Measurements from ENCODE around the gene CSRP1. TPM values are rescaled to one million over a fixed set of nuclear protein-coding genes. Genes with fewer than 3 reads are reported as not detected.

CSRP1 gene
- total RNA-seq, 1 donor from 2014 or later, result 29.5 TPM

DNA sequence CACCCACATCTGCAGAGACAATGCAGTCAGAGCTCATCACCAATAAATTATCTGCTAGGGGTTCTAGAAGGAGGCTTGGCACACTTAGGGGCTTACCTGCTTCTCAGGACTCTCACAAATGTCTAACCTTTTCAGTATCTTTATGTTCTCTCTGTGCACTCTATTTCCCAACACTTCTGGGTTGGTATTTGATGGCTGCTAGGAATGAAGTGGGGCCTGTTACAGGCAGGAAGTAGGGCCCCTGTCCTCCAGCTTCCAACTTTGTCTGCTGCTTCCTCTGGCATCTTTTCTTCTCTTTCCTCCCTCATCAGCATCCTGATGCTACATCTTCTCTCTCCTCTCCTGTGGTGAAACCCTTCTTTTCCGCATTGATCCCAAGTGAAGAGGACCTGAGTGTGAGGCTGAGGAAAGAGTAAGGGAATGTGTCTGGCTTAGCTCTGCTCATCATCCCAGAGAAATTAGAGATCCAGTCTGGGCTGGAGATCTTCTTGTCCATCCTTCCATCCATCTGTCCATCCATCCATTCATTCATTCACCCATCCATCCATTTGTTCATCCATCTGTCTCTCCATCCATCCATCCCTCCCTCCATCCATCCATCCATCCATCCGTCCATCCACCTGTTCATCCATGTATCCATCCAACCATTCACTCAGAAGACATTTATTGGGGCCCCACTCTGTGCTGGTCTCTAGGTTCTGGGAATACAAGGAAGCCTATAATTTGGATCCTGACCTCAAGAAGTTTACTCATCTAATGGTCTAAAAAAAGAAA is 2.9 kb upstream of the CSRP1 start:
- intact Hi-C loops (cut with micrococcal nuclease), result loop anchor here (10.0 kb wide), 1 partner anchor 485 kb away; the partner anchor contains the start of gene KIF21B
- Mint-ChIP-seq H3K4me3 (no peak overlapping the region), H3K36me3 (ENCODE audit: low read depth) (peaks cover 2% of the 10 kb centered on the region), H3K4me1 (peaks cover 36% of the 10 kb centered on the region), H3K9me3 (no peaks in the 10 kb centered on the region), H3K27ac (no peak overlapping the region), H3K27me3 (no peaks in the 10 kb centered on the region)
- no peak for DNase-seq
- TF ChIP-seq, protein P1, sequence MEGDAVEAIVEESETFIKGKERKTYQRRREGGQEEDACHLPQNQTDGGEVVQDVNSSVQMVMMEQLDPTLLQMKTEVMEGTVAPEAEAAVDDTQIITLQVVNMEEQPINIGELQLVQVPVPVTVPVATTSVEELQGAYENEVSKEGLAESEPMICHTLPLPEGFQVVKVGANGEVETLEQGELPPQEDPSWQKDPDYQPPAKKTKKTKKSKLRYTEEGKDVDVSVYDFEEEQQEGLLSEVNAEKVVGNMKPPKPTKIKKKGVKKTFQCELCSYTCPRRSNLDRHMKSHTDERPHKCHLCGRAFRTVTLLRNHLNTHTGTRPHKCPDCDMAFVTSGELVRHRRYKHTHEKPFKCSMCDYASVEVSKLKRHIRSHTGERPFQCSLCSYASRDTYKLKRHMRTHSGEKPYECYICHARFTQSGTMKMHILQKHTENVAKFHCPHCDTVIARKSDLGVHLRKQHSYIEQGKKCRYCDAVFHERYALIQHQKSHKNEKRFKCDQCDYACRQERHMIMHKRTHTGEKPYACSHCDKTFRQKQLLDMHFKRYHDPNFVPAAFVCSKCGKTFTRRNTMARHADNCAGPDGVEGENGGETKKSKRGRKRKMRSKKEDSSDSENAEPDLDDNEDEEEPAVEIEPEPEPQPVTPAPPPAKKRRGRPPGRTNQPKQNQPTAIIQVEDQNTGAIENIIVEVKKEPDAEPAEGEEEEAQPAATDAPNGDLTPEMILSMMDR (IDR thresholded peaks at IDR 0.05), result no peak
- ChIA-PET POLR2A (no interaction called here), CTCF (interaction anchor here (1.7 to 3.3 kb wide), 2 partner anchors 9 to 28 kb away, joined by 5 to 30 read pairs; no protein-coding TSS in a partner anchor)
- no peak for ATAC-seq (ENCODE audit: low read depth)

DNA sequence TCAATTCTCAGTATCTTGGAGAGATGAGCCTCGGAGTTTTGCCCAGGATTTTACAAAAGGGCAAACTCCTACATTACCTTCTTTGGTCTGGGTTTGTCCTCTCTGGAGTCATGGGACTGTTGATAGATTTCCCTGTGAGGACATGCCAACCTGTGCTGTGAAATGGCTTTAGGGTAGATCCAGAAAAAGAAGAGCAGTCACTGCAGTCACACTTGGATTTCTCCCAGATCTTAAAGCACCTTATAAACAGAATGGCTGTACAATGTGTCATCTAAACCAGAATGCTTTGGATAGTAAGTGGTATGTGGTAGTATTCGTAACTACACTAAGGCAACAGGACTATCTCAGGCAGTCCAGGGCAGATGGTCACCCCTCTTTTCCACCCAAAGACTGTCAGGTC is 1.9 kb upstream of the CSRP1 start:
- CTCF ChIA-PET, result interaction anchor here (3.3 kb wide), 1 partner anchor 27 kb away, joined by 30 read pairs; no protein-coding TSS in a partner anchor
- POLR2A ChIA-PET, result no interaction called here
- H3K27me3 Mint-ChIP-seq, result no peaks in the 10 kb centered on the region
- H3K27ac Mint-ChIP-seq, result no peak overlapping the region
- DNase-seq (no peak), ATAC-seq (ENCODE audit: low read depth) (no peak)
- intact Hi-C loops (cut with micrococcal nuclease), result loop anchor here (10.0 kb wide), 1 partner anchor 484 kb away; the partner anchor contains the start of gene KIF21B
- peaks cover 36% of the 10 kb centered on the region for H3K4me1 Mint-ChIP-seq
- peaks cover 2% of the 10 kb centered on the region for H3K36me3 Mint-ChIP-seq (ENCODE audit: low read depth)
- H3K4me3 Mint-ChIP-seq, result no peak overlapping the region
- TF ChIP-seq, protein P1 (IDR thresholded peaks at IDR 0.05), result no peak
- H3K9me3 Mint-ChIP-seq, result no peaks in the 10 kb centered on the region

DNA sequence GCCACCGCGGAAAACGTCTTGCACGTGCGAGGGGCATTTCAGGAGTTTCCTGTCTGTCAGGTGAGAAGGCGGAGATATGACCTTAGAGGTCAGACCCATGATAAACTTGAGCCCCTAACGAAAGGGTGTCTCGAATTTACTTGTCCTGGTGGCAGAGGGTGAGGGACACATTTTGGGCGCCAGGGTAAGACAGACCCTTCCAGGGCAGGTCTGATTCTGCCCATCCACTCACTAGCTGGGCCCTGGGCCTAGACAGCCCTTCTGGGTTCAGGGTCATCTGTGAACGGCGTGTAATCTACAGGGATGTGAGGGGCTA is 395 bp upstream of the CSRP1 start:
- ChIA-PET POLR2A (interaction anchor here (0.6 to 1.8 kb wide), 2 partner anchors 26 to 717 kb away, joined by 7 to 8 read pairs; no protein-coding TSS in a partner anchor), CTCF (interaction anchor here (2.2 to 7.8 kb wide), 2 partner anchors 8 to 25 kb away, joined by 6 to 51 read pairs; no protein-coding TSS in a partner anchor)
- DNase-seq (no peak), ATAC-seq (ENCODE audit: low read depth) (no peak)
- H3K36me3 Mint-ChIP-seq (ENCODE audit: low read depth), result peaks cover 6% of the 10 kb centered on the region
- no peaks in the 10 kb centered on the region for H3K9me3 Mint-ChIP-seq
- TF ChIP-seq, protein P1 (IDR thresholded peaks at IDR 0.05), result no peak
- peak overlapping the region; percentile 88 for H3K4me3 Mint-ChIP-seq
- no peaks in the 10 kb centered on the region for H3K27me3 Mint-ChIP-seq
- H3K4me1 Mint-ChIP-seq, result peaks cover 34% of the 10 kb centered on the region
- H3K27ac Mint-ChIP-seq, result peak overlapping the region; percentile 76
- intact Hi-C loops (cut with micrococcal nuclease), result loop anchor here (1.0 to 10.0 kb wide), 2 partner anchors 27 to 483 kb away; partner anchors contain the start of gene KIF21B

DNA sequence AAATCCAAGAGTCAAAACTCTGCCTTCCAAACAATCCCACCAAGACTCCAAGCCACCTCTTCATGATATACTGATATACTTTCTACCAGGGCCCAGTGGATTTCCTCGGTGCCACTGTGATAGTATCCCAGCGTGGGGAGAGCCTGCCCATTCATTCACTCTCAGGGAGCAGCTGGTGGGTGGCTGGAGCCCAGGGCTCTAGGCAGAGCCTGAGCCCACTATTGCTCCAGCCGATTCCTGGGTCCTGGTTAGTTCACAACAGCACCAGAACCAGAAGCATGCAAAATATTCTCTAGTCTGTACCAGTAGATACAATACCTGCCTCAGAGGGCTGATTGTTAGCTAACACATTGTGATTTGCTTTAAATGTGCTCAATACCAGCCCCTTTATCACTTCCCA is 831 bp downstream of the CSRP1 start:
- H3K4me1 Mint-ChIP-seq, result peaks cover 27% of the 10 kb centered on the region
- ChIA-PET CTCF (interaction anchor here (2.2 to 7.8 kb wide), 2 partner anchors 10 to 24 kb away, joined by 6 to 51 read pairs; no protein-coding TSS in a partner anchor), POLR2A (interaction anchor here (0.9 to 1.2 kb wide), 2 partner anchors 20 to 24 kb away, joined by 3 read pairs; no protein-coding TSS in a partner anchor)
- H3K36me3 Mint-ChIP-seq (ENCODE audit: low read depth), result peaks cover 6% of the 10 kb centered on the region
- no peaks in the 10 kb centered on the region for H3K9me3 Mint-ChIP-seq
- TF ChIP-seq, protein P1 (IDR thresholded peaks at IDR 0.05), result no peak
- peak overlapping the region; percentile 88 for H3K4me3 Mint-ChIP-seq
- ATAC-seq (ENCODE audit: low read depth) (no peak), DNase-seq (no peak)
- peak overlapping the region; percentile 54 for H3K27ac Mint-ChIP-seq
- no peaks in the 10 kb centered on the region for H3K27me3 Mint-ChIP-seq
- intact Hi-C loops (cut with micrococcal nuclease), result loop anchor here (10.0 kb wide), 1 partner anchor 481 kb away; the partner anchor contains the start of gene KIF21B

DNA sequence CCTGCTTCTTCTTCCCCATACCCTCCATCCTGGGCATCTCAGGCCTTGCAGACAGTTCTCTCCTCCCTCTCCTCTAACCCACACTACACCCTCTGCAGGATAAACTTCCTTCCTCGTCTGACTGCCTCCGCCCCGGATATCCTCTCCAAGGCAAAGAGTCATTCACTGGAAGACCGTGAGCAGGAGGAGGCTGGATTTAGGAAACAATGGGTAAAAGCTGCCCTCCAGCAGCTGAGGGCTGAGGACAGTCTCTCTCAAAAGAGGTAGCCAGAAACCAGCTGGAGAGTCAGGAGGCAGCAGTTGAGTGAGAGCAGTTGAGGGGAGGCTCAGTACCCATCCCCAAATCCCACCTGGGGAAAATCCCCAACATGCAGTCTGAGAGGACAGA is 1.4 kb downstream of the CSRP1 start:
- no peaks in the 10 kb centered on the region for H3K27me3 Mint-ChIP-seq
- H3K4me3 Mint-ChIP-seq, result peak overlapping the region; percentile 88
- H3K9me3 Mint-ChIP-seq, result no peaks in the 10 kb centered on the region
- TF ChIP-seq, protein P1 (IDR thresholded peaks at IDR 0.05), result no peak
- H3K27ac Mint-ChIP-seq, result no peak overlapping the region
- DNase-seq, result no peak
- H3K36me3 Mint-ChIP-seq (ENCODE audit: low read depth), result peaks cover 6% of the 10 kb centered on the region
- peaks cover 26% of the 10 kb centered on the region for H3K4me1 Mint-ChIP-seq
- CTCF ChIA-PET, result interaction anchor here (2.2 to 7.8 kb wide), 2 partner anchors 10 to 23 kb away, joined by 6 to 51 read pairs; no protein-coding TSS in a partner anchor
- intact Hi-C loops (cut with micrococcal nuclease), result loop anchor here (10.0 kb wide), 1 partner anchor 481 kb away; the partner anchor contains the start of gene KIF21B
- POLR2A ChIA-PET, result interaction anchor here (0.9 kb wide), 1 partner anchor 23 kb away, joined by 3 read pairs; no protein-coding TSS in a partner anchor
- no peak for ATAC-seq (ENCODE audit: low read depth)
